OCI-LY7 (cell line): ENCODE measurements around the gene PLSCR1.

Experiments
- CTCF ChIP-seq: fragments of 200-600 bp; sonication (generic); conservative IDR thresholded peaks from 2 replicates; pipeline ENCODE4 v1.5.1; 2014; ENCODE audit warnings: mild to moderate bottlenecking, antibody characterized with exemption, low read length, moderate library complexity, mixed read lengths
- EZH2phosphoT487 ChIP-seq: fragments of 200-600 bp; sonication (generic); IDR thresholded peaks from 2 replicates; pipeline ENCODE4 v1.6.1; 2018; ENCODE audit warnings: low read depth, borderline replicate concordance, mild to moderate bottlenecking, mixed run types, antibody characterized with exemption, low read length, moderate library complexity, mixed read lengths

GRCh38 chr3:146524961-146525360 lies 19.4 kb downstream of the PLSCR1 start:
- no peak for TF ChIP-seq CTCF
- TF ChIP-seq EZH2phosphoT487: no peak
